ENCODE results near the gene ABL1.

- TF ChIP-seq REST (IDR thresholded peaks at IDR 0.05; ENCODE audit: insufficient read depth in 1 of 2, low read depth in 2 of 2, low read length in 2 of 2), result no peak
- no peak for TF ChIP-seq POLR2AphosphoS5 (IDR thresholded peaks at IDR 0.05; ENCODE audit: low read depth, low read length)
- TF ChIP-seq FOXP2 (optimal IDR thresholded peaks at IDR 0.05; ENCODE audit: borderline replicate concordance, extremely low read depth, extremely low read length, insufficient read depth), result no peak
- no peak for TF ChIP-seq TAF1 (IDR thresholded peaks at IDR 0.05; ENCODE audit: borderline replicate concordance, insufficient read depth, low read length)
Measured at GRCh38 chr9:130906735-130907416, 71.8 kb downstream of the ABL1 start.

Data from PFSK-1 (cell line).